T-helper 2 cell treated with Interferon-gamma antibody and Interleukin-4, amounts not matched to agents 5 μg/mL and 100 μg/mL, for 36 hours (primary cell): ENCODE data around the gene DAPK1.

Source experiments
- DNase-seq: peaks from one replicate; pipeline ENCODE4 v3.0.0; 2021; ENCODE audit warnings: low spot score
- H3K27ac Mint-ChIP-seq: one replicate; pipeline ENCODE4 v1.8.0; 2021; ENCODE audit warnings: mild to moderate bottlenecking, mixed read lengths
- H3K27me3 Mint-ChIP-seq: one replicate; pipeline ENCODE4 v1.8.0; 2021; ENCODE audit warnings: low read depth, mixed read lengths
- H3K36me3 Mint-ChIP-seq: one replicate; pipeline ENCODE4 v1.8.0; 2021; ENCODE audit warnings: low read depth, mixed read lengths
- H3K4me1 Mint-ChIP-seq: one replicate; pipeline ENCODE4 v1.8.0; 2021; ENCODE audit warnings: low read depth, mixed read lengths
- H3K4me3 Mint-ChIP-seq: one replicate; pipeline ENCODE4 v1.8.0; 2022; ENCODE audit warnings: mild to moderate bottlenecking, moderate library complexity, mixed read lengths
- H3K9me3 Mint-ChIP-seq: one replicate; pipeline ENCODE4 v1.8.0; 2021; ENCODE audit warnings: mixed read lengths

Gene DAPK1

GRCh38 chr9:87725356-87725899 lies 227.8 kb downstream of the DAPK1 start:
- H3K27ac Mint-ChIP-seq = no peak overlapping the region
- no peak for DNase-seq
- H3K4me1 Mint-ChIP-seq = peaks cover 9% of the 10 kb centered on the region
- H3K4me3 Mint-ChIP-seq = peak overlapping the region; percentile 89
- H3K9me3 Mint-ChIP-seq = no peaks in the 10 kb centered on the region
- peaks cover 44% of the 10 kb centered on the region for H3K27me3 Mint-ChIP-seq
- H3K36me3 Mint-ChIP-seq = peaks cover 2% of the 10 kb centered on the region

GRCh38 chr9:87725900-87726709 lies 228.4 kb downstream of the DAPK1 start, which contains the start of gene CTSL:
CTSL (plus strand) TSS chr9:87726119; CDS start chr9:87727604, 1,485 bp downstream.
- Mint-ChIP-seq H3K27ac (peak within 1 kb of the TSS; percentile 8), H3K9me3 (no peaks in the 10 kb centered on the region), H3K4me3 (peak within 1 kb of the TSS; percentile 89), H3K36me3 (peaks cover 6% of the 10 kb centered on the region), H3K4me1 (peaks cover 9% of the 10 kb centered on the region), H3K27me3 (peaks cover 38% of the 10 kb centered on the region)
- DNase-seq = peak; percentile 37

GRCh38 chr9:87729246-87729645 lies 231.6 kb downstream of the DAPK1 start:
- Mint-ChIP-seq H3K4me3 (no peak overlapping the region), H3K4me1 (peaks cover 9% of the 10 kb centered on the region), H3K36me3 (peaks cover 6% of the 10 kb centered on the region), H3K27me3 (peaks cover 27% of the 10 kb centered on the region), H3K9me3 (no peaks in the 10 kb centered on the region), H3K27ac (no peak overlapping the region)
- DNase-seq = no peak

- Mint-ChIP-seq H3K27me3 (peaks cover 13% of the 10 kb centered on the region), H3K4me1 (peaks cover 6% of the 10 kb centered on the region), H3K36me3 (peaks cover 6% of the 10 kb centered on the region), H3K9me3 (no peaks in the 10 kb centered on the region), H3K27ac (no peak overlapping the region), H3K4me3 (no peak overlapping the region)
- no peak for DNase-seq
Measured at GRCh38 chr9:87731321-87731720, 233.7 kb downstream of the DAPK1 start.

- DNase-seq = no peak
- H3K9me3 Mint-ChIP-seq = no peaks in the 10 kb centered on the region
- peaks cover 4% of the 10 kb centered on the region for H3K36me3 Mint-ChIP-seq
- peaks cover 4% of the 10 kb centered on the region for H3K4me1 Mint-ChIP-seq
- no peak overlapping the region for H3K27ac Mint-ChIP-seq
- peaks cover 9% of the 10 kb centered on the region for H3K27me3 Mint-ChIP-seq
- no peak overlapping the region for H3K4me3 Mint-ChIP-seq
Measured at GRCh38 chr9:87732344-87732743, 234.7 kb downstream of the DAPK1 start.

- H3K4me1 Mint-ChIP-seq = peaks cover 4% of the 10 kb centered on the region
- no peak overlapping the region for H3K27ac Mint-ChIP-seq
Measured at GRCh38 chr9:87732756-87733155, 235.1 kb downstream of the DAPK1 start.

GRCh38 chr9:87733273-87734052 lies 235.8 kb downstream of the DAPK1 start:
- H3K4me1 Mint-ChIP-seq = peaks cover 4% of the 10 kb centered on the region
- no peaks in the 10 kb centered on the region for H3K9me3 Mint-ChIP-seq
- DNase-seq = no peak
- no peak overlapping the region for H3K27ac Mint-ChIP-seq
- H3K4me3 Mint-ChIP-seq = no peak overlapping the region
- H3K27me3 Mint-ChIP-seq = peaks cover 14% of the 10 kb centered on the region
- peaks cover 4% of the 10 kb centered on the region for H3K36me3 Mint-ChIP-seq

More at GRCh38 chr9:87732756-87733155, 235.1 kb downstream of the DAPK1 start:
- H3K36me3 Mint-ChIP-seq = peaks cover 4% of the 10 kb centered on the region
- H3K4me3 Mint-ChIP-seq = no peak overlapping the region
- H3K27me3 Mint-ChIP-seq = peaks cover 10% of the 10 kb centered on the region
- H3K9me3 Mint-ChIP-seq = no peaks in the 10 kb centered on the region
- no peak for DNase-seq

GRCh38 chr9:87734106-87734505 lies 236.4 kb downstream of the DAPK1 start:
- Mint-ChIP-seq H3K27me3 (peaks cover 11% of the 10 kb centered on the region), H3K9me3 (no peaks in the 10 kb centered on the region), H3K36me3 (peaks cover 4% of the 10 kb centered on the region), H3K27ac (no peak overlapping the region), H3K4me3 (no peak overlapping the region), H3K4me1 (peaks cover under 1% of the 10 kb centered on the region)
- no peak for DNase-seq

GRCh38 chr9:87739546-87739945 lies 241.9 kb downstream of the DAPK1 start:
- Mint-ChIP-seq H3K27me3 (peaks cover 18% of the 10 kb centered on the region), H3K27ac (no peak overlapping the region), H3K4me3 (no peak overlapping the region), H3K4me1 (peaks cover 8% of the 10 kb centered on the region), H3K36me3 (no peaks in the 10 kb centered on the region), H3K9me3 (peaks cover 4% of the 10 kb centered on the region)
- no peak for DNase-seq

GRCh38 chr9:87740209-87740608 lies 242.5 kb downstream of the DAPK1 start:
- DNase-seq = no peak
- Mint-ChIP-seq H3K27ac (no peak overlapping the region), H3K4me1 (peaks cover 8% of the 10 kb centered on the region), H3K27me3 (peaks cover 18% of the 10 kb centered on the region), H3K9me3 (peaks cover 4% of the 10 kb centered on the region), H3K36me3 (no peaks in the 10 kb centered on the region), H3K4me3 (no peak overlapping the region)

GRCh38 chr9:87741326-87741725 lies 243.7 kb downstream of the DAPK1 start:
- no peak overlapping the region for H3K27ac Mint-ChIP-seq
- H3K27me3 Mint-ChIP-seq = peaks cover 21% of the 10 kb centered on the region
- H3K4me1 Mint-ChIP-seq = peaks cover 8% of the 10 kb centered on the region
- no peak for DNase-seq
- no peak overlapping the region for H3K4me3 Mint-ChIP-seq
- H3K36me3 Mint-ChIP-seq = no peaks in the 10 kb centered on the region
- peaks cover 4% of the 10 kb centered on the region for H3K9me3 Mint-ChIP-seq

- no peak overlapping the region for H3K4me3 Mint-ChIP-seq
- peaks cover 21% of the 10 kb centered on the region for H3K27me3 Mint-ChIP-seq
- peaks cover 4% of the 10 kb centered on the region for H3K9me3 Mint-ChIP-seq
- H3K4me1 Mint-ChIP-seq = peaks cover 8% of the 10 kb centered on the region
- no peak for DNase-seq
- H3K36me3 Mint-ChIP-seq = no peaks in the 10 kb centered on the region
- H3K27ac Mint-ChIP-seq = no peak overlapping the region
Measured at GRCh38 chr9:87741891-87742290, 244.2 kb downstream of the DAPK1 start.

GRCh38 chr9:87742813-87743428 lies 245.3 kb downstream of the DAPK1 start:
- no peaks in the 10 kb centered on the region for H3K36me3 Mint-ChIP-seq
- peaks cover 4% of the 10 kb centered on the region for H3K9me3 Mint-ChIP-seq
- no peak for DNase-seq
- peaks cover 8% of the 10 kb centered on the region for H3K4me1 Mint-ChIP-seq
- H3K27me3 Mint-ChIP-seq = peaks cover 20% of the 10 kb centered on the region
- H3K27ac Mint-ChIP-seq = no peak overlapping the region
- H3K4me3 Mint-ChIP-seq = no peak overlapping the region
